KOPT-K1 (cell line): Measurements from ENCODE around the gene MARK2.

ENCODE experiments used
- H3K27ac ChIP-seq: fragments of 200-600 bp; sonication (generic); 2 replicates; pipeline ENCODE4 v1.5.1; 2016; ENCODE audit warnings: antibody characterized with exemption, mild to moderate bottlenecking, low read depth, low read length; ENCODE audit not compliant: poor library complexity, severe bottlenecking
- H3K36me3 ChIP-seq: fragments of 200-600 bp; sonication (generic); 2 replicates; pipeline ENCODE4 v1.5.1; 2017; ENCODE audit warnings: antibody characterized with exemption, mild to moderate bottlenecking, low read length, moderate library complexity; ENCODE audit not compliant: insufficient read depth
- H3K9me3 ChIP-seq: fragments of 200-600 bp; sonication (generic); 2 replicates; pipeline ENCODE4 v1.5.1; 2017; ENCODE audit warnings: antibody characterized with exemption, low read length, mild to moderate bottlenecking; ENCODE audit not compliant: insufficient read depth, poor library complexity, severe bottlenecking

Gene MARK2

GRCh38 chr11:63897459-63898146 lies 58.7 kb downstream of the MARK2 start:
- peaks cover 3% of the 10 kb centered on the region for H3K9me3 ChIP-seq
- peaks cover 90% of the 10 kb centered on the region for H3K36me3 ChIP-seq
- no peak overlapping the region for H3K27ac ChIP-seq

GRCh38 chr11:63901660-63902059 lies 62.8 kb downstream of the MARK2 start:
- Histone ChIP-seq H3K27ac (no peak overlapping the region), H3K36me3 (peaks cover 100% of the 10 kb centered on the region)

GRCh38 chr11:63903884-63904283 lies 65.0 kb downstream of the MARK2 start:
- Histone ChIP-seq H3K36me3 (peaks cover 100% of the 10 kb centered on the region), H3K9me3 (no peaks in the 10 kb centered on the region), H3K27ac (no peak overlapping the region)

More at GRCh38 chr11:63901660-63902059, 62.8 kb downstream of the MARK2 start:
- H3K9me3 ChIP-seq = no peaks in the 10 kb centered on the region

DNA sequence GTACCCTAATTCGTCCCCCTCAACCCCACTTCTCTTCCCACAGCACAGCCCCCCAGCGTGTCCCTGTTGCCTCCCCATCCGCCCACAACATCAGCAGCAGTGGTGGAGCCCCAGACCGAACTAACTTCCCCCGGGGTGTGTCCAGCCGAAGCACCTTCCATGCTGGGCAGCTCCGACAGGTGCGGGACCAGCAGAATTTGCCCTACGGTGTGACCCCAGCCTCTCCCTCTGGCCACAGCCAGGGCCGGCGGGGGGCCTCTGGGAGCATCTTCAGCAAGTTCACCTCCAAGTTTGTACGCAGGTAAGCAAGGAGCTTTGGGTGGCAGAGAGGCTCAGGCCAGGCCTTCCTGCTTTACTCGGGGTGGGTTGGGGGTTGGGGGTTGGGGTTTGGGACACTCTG lies 65.8 kb downstream of the MARK2 start:
- H3K9me3 ChIP-seq = no peaks in the 10 kb centered on the region
- peaks cover 100% of the 10 kb centered on the region for H3K36me3 ChIP-seq
- no peak overlapping the region for H3K27ac ChIP-seq

DNA sequence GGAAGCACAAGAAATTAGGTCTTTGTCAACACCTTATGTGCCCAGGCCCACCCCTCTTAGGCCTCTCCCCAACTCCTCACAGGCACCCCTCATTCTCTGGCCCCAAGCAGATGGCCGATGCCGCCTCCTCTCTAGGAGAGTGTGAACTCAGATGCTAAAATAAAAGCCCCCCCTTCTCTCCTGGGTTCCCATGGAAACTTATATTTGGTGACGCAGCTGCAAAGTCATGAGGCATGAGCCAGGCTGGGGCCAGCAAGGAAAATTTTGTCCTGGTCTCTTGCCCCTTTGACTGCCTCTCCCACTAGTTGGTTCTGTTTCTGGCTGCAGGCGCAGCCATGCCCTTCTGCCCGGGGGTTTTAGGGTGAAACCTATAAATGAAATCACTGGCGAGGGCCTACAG lies 66.3 kb downstream of the MARK2 start:
- Histone ChIP-seq H3K27ac (no peak overlapping the region), H3K36me3 (peaks cover 100% of the 10 kb centered on the region)

DNA sequence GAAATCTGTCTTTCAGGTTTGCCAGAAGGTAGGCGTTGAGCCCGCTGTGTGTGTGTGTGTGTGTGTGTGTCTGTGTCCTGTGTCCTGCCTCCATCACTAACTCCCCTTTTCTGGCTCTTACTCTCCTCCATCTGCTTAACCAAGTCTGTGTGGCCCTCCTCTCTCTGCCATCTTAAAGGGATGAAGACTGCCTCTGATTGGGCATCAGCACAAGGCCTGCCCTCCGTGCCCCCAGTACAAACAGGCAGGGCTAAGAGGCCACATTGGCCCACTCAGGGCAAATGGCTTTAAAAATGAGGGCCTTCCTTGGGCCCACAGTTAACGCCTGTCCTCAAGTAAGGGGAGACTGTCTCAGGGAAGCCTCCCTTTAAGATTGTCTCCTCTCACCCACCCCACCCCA lies 67.2 kb downstream of the MARK2 start:
- Histone ChIP-seq H3K27ac (no peak overlapping the region), H3K9me3 (no peaks in the 10 kb centered on the region), H3K36me3 (peaks cover 92% of the 10 kb centered on the region)

More for the DNA sequence above, 66.3 kb downstream of the MARK2 start:
- H3K9me3 ChIP-seq = no peaks in the 10 kb centered on the region

DNA sequence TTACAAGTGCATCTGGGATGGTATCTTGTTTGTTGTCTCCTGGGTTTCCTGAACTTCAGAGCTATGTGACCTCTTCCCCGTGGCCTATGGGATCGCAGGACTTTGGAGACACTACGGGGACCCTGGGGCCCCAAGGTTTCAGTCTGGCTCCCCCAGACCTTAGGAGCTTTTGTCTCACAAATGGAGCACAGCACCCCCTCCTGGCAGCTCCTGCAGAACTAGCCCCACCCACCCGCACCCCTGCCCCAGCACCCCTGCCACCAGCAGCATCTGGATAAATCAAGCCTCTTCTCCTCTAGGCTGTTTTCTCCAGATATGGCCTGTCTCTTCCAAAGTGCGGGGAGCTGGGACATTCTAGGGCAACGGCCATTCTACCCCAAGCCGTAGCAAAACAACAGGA lies 67.7 kb downstream of the MARK2 start:
- Histone ChIP-seq H3K27ac (no peak overlapping the region), H3K9me3 (no peaks in the 10 kb centered on the region), H3K36me3 (peaks cover 87% of the 10 kb centered on the region)

GRCh38 chr11:63907063-63907462 lies 68.2 kb downstream of the MARK2 start:
- no peak overlapping the region for H3K27ac ChIP-seq
- H3K9me3 ChIP-seq = no peaks in the 10 kb centered on the region
- peaks cover 83% of the 10 kb centered on the region for H3K36me3 ChIP-seq

GRCh38 chr11:63907808-63908530 lies 69.1 kb downstream of the MARK2 start:
- H3K27ac ChIP-seq = no peak overlapping the region
- H3K9me3 ChIP-seq = no peaks in the 10 kb centered on the region
- H3K36me3 ChIP-seq = peaks cover 74% of the 10 kb centered on the region

GRCh38 chr11:63908631-63909401 lies 69.9 kb downstream of the MARK2 start:
- no peaks in the 10 kb centered on the region for H3K9me3 ChIP-seq
- peaks cover 65% of the 10 kb centered on the region for H3K36me3 ChIP-seq
- no peak overlapping the region for H3K27ac ChIP-seq

- Histone ChIP-seq H3K9me3 (no peaks in the 10 kb centered on the region), H3K27ac (no peak overlapping the region), H3K36me3 (peaks cover 55% of the 10 kb centered on the region)
Measured at GRCh38 chr11:63909591-63910506, 70.9 kb downstream of the MARK2 start.

DNA sequence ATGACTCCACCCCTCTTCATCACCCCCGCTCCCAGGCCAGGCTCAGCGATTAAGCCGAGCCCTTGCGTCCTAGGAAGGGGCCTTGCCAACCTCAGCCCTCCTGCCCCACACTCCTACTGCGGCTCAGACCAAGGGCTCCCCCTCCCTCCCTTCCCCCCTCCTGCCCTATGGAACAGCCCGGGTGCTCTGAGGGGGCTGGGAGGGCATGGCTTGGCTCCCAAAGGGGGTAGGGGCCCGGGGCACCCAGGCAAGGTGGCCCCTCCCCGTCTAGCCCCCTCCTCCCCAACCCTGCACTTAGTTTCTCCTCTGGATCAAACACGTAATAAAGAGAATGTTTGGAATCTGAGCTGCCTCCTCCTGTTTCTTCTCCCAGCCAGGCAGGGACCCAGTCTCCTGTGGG lies 71.8 kb downstream of the MARK2 start:
- Histone ChIP-seq H3K36me3 (peaks cover 46% of the 10 kb centered on the region), H3K27ac (no peak overlapping the region), H3K9me3 (no peaks in the 10 kb centered on the region)

DNA sequence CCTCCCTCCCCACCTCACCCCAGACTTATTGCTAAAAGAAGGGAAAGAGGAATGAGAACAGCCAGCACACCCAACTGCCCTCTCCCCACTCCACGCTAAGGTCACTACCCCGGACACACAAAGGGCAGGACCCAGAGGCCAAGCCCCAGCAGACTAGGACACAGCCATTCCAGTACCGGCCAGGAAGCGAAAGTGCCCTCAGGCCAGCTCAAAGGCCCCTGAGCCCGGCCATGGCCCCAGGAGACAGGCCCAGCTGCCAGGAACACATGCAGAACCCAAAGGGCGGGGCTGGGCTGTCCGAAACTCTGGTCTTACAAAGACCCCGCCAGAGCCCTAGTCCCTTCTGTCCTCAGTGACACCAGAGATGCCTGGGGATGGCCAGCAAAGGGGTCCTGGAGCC lies 72.5 kb downstream of the MARK2 start:
- Histone ChIP-seq H3K9me3 (no peaks in the 10 kb centered on the region), H3K27ac (no peak overlapping the region), H3K36me3 (peaks cover 39% of the 10 kb centered on the region)

- Histone ChIP-seq H3K36me3 (peaks cover 34% of the 10 kb centered on the region), H3K27ac (no peak overlapping the region), H3K9me3 (no peaks in the 10 kb centered on the region)
Measured at GRCh38 chr11:63911876-63912275, 73.0 kb downstream of the MARK2 start.
